A549 treated with Mapracorat at 1 μM for 4 hours (cell line): ENCODE results near the gene UBE2I. TPM values are rescaled to one million over a fixed set of nuclear protein-coding genes. Genes with fewer than 3 reads are reported as not detected.

ENCODE experiments used
- total RNA-seq: library from RNA; stranded (reverse); fragments of 200-300 nt; extraction: Qiagen RNA extraction; gene quantifications from 5 replicates; pipeline ENCODE4 v1.2.3, GENCODE V29; 2022

Gene UBE2I
- total RNA-seq, result 154 to 191 TPM (median 162 TPM) in 5 replicates

DNA sequence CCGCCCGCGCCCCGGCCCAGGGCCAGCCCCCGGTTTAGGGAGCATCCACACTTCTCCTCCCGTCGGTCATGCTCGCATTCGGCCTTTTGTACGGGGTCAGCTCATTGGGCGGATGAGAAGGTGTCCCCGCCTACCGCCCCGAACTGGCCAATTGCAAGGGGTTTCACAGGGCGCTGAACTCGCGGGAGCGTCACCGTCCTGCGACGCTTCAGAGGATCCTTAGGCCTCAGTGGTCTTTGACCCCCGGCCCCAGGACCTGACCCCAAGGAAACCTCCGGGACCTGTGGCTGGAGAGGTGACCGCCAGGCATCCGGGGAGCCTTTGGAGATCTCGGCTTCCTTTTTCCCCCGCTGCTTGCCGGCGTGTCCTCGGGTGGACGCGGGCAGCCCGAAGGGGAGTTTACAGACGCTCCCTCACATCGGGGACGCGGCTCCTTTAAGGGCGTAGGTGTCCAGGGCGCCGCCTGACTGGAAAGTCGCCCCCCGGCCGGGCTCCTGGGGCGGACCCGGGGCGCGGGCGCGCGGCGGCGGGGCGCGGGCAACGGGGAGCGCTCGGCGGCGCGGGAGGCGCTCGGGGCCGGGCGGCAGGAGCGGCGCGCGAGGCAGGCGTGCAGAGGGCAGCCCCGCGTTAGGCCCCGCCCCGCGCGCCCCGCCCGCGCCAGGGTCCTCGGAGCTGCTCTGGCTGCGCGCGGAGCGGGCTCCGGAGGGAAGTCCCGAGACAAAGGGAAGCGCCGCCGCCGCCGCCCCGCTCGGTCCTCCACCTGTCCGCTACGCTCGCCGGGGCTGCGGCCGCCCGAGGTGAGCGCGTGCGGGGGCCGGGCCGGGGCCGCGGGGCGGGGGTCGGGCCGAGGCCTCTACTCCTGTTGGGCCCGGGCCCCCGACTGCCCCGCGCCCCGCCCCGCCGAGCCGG, at the start of gene UBE2I:
TSS of gene UBE2I (plus strand) at position 660 of the 909 bp plus-strand sequence. CDS start 4,395 bp downstream, outside the sequence.

DNA sequence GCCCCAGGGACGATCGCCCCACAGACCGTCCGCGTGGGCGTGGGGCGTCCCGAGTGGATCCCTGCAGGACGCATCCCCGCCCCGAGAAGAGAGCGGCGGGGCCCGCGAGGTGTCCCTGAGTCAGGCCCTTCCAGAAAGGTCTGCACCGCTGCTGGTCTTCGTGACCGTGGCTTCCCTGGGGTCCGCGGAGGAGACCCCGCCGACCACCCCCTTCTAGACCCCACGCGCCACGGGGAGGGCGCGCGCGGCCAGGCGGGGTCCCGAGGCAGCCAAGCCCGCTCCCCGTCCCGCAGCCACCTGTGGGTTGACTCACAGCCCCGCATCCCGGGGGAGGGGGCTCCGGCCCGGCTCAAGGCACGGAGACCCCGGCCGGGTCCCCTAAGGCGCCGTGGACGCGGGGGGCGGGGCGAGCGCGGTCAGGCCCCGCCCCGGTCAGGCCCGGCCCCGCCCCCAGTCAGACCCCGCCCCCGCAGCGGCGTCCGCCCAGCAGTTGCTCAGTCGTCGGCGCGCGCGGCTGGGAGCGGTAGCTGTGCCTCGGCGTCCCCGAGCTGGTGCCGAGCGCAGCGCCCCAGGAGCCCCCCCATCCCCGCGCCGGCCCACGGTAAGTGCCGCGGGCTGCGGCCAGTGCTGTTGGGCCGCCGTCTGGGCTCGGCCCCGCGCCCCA, 23.8 kb downstream of the UBE2I start, which contains the start of gene BAIAP3:
TSS of gene BAIAP3 (plus strand) at position 497 of the 664 bp plus-strand sequence. CDS start 4,905 bp downstream, outside the sequence.

DNA sequence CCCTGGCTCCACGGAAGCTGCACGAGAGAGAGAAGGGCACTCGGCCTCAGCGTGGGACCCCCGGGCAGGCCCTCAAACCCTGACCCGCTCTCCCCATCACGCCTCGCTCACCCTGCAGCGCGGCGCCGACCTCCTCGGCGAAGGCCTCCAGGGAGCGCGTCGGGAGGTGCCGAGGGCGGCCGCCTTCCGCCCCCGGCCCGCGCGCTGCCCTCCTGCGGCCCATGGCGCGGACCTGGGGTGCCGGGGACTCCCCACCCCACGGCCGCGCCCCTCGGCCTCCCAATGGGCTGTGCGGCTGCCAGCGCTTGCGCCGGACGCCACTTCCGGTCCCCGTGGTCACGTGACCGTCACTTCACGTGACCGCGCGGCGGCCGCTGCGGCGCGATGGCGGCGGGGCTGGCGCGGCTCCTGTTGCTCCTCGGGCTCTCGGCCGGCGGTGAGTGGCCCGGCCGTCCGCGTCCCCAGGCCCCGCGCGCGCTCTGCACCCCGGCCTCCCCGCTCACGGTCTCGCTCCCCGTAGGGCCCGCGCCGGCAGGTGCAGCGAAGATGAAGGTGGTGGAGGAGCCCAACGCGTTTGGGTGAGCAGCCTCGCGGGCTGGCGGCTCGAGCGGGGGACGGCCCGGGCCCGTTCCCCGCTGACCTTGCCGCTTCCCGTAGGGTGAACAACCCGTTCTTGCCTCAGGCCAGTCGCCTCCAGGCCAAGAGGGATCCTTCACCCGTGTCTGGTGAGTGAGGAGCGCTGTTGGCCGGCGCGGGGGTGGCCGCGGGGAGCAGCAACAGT, 42.3 kb downstream of the UBE2I start, which contains the start of the genes GNPTG and TSR3:
TSS of gene GNPTG (plus strand) at position 350 of the 781 bp plus-strand sequence. CDS start at position 385, 35 bp downstream.
TSS of gene TSR3 (minus strand) at position 297 of the 781 bp plus-strand sequence. CDS start at position 223, 74 bp downstream.

Other genes with a start within 250 kb of the UBE2I start
- 0.28 to 0.72 TPM (median 0.35 TPM) in 5 replicates for gene SSTR5, start 236.9 kb upstream of the UBE2I start, total RNA-seq
- gene C1QTNF8, start 213.4 kb upstream of the UBE2I start, total RNA-seq, result not detected in 5 replicates
- gene CACNA1H, start 156.5 kb upstream of the UBE2I start, total RNA-seq, result 9.8 to 17.8 TPM (median 15.9 TPM) in 5 replicates
- gene TPSG1, start 84.4 kb upstream of the UBE2I start, total RNA-seq, result not detected in 5 replicates
- gene TPSB2, start 79.5 kb upstream of the UBE2I start, total RNA-seq, result not detected in 5 replicates
- gene TPSAB1, start 68.9 kb upstream of the UBE2I start, total RNA-seq, result 0.15 TPM in 1 of 5 replicates, not detected in the others
- 0.11 TPM in 1 of 5 replicates, not detected in the others for gene TPSD1, start 53.6 kb upstream of the UBE2I start, total RNA-seq
- 0.49 to 1.4 TPM (median 1.00 TPM) in 5 replicates for gene BAIAP3, start 24.0 kb downstream of the UBE2I start, total RNA-seq
- gene TSR3, start 42.2 kb downstream of the UBE2I start, total RNA-seq, result 56.9 to 97.4 TPM (median 93.0 TPM) in 5 replicates
- gene GNPTG, start 42.3 kb downstream of the UBE2I start, total RNA-seq, result 24.6 to 38.0 TPM (median 35.0 TPM) in 5 replicates
- gene UNKL, start 105.1 kb downstream of the UBE2I start, total RNA-seq, result 17.0 to 35.5 TPM (median 32.0 TPM) in 5 replicates
- gene UQCC4, start 111.1 kb downstream of the UBE2I start, total RNA-seq, result 32.7 to 37.9 TPM (median 36.1 TPM) in 5 replicates
- not detected in 5 replicates for gene PERCC1, start 121.4 kb downstream of the UBE2I start, total RNA-seq
- 0.20 to 0.81 TPM (median 0.32 TPM) in 5 replicates for gene CCDC154, start 134.9 kb downstream of the UBE2I start, total RNA-seq
- 45.9 to 78.5 TPM (median 73.6 TPM) in 5 replicates for gene CLCN7, start 165.4 kb downstream of the UBE2I start, total RNA-seq
- not detected in 5 replicates for gene PTX4, start 179.3 kb downstream of the UBE2I start, total RNA-seq
- gene TELO2, start 183.7 kb downstream of the UBE2I start, total RNA-seq, result 21.9 to 44.1 TPM (median 39.5 TPM) in 5 replicates
- 0.17 to 0.20 TPM in 2 of 5 replicates, not detected in the others for gene TMEM204, start 224.0 kb downstream of the UBE2I start, total RNA-seq